ENCODE data around the gene THEM4.

- no peak for TF ChIP-seq POLR2A (IDR thresholded peaks at IDR 0.05; ENCODE audit: extremely low read depth, insufficient read length)
- no peak for TF ChIP-seq CTCF (IDR thresholded peaks at IDR 0.05; ENCODE audit: low read depth, low read length)
Measured at GRCh38 chr1:151945725-151946722, 36.7 kb upstream of the THEM4 start.
